H1 (cell line): Measurements from ENCODE around the gene ICA1. TPM values are rescaled to one million over a fixed set of nuclear protein-coding genes. Genes with fewer than 3 reads are reported as not detected.

Experiments used
- CTCF ChIA-PET: fragments of 300-600 bp; sonication (Branson Sonifier 250); formaldehyde crosslinking; loops from one replicate; lab custom pipeline; 2021; ENCODE audit not compliant: partially characterized antibody; lab: Charles Lee
- POLR2A ChIA-PET: fragments of 300-600 bp; sonication (Branson Sonifier 250); formaldehyde crosslinking; loops from one replicate; lab custom pipeline; 2021; ENCODE audit warnings: inconsistent platforms; ENCODE audit not compliant: partially characterized antibody; lab: Charles Lee
- DNase-seq, 2 experiments: peaks; one replicate each; pipeline versions ENCODE4 v3.0.0 to v3.0.0-alpha.2; 2010 to 2022; ENCODE audit warnings: low spot score in 2 of 2, low read depth in 1 of 2, mixed read lengths in 1 of 2
- FAIRE-seq: peaks from 2 replicates; lab custom pipeline; 2011; peaks lifted over from hg19 to GRCh38; lab: Jason Lieb, UNC
- H2AFZ ChIP-seq: 2 replicates; pipeline ENCODE4 v1.8.1; 2012; ENCODE audit warnings: low read length, inconsistent platforms
- H2AK5ac ChIP-seq: 2 replicates; pipeline ENCODE4 v1.6.1; 2013; ENCODE audit warnings: low read depth, low read length
- H2BK120ac ChIP-seq: replicated peaks from 2 replicates; pipeline ENCODE3; 2013; ENCODE audit warnings: low read depth, low read length, inconsistent platforms
- H2BK12ac ChIP-seq: 2 replicates; pipeline ENCODE4 v1.6.1; 2013; ENCODE audit warnings: low read depth, low read length
- H2BK15ac ChIP-seq: 2 replicates; pipeline ENCODE4 v1.6.1; 2013; ENCODE audit warnings: low read length
- H2BK20ac ChIP-seq: 2 replicates; pipeline ENCODE4 v1.6.1; 2013; ENCODE audit warnings: low read length
- H2BK5ac ChIP-seq: 2 replicates; pipeline ENCODE4 v1.6.1; 2013; ENCODE audit warnings: low read depth, low read length
- H3K14ac ChIP-seq: 2 replicates; pipeline ENCODE4 v1.6.1; 2013; ENCODE audit warnings: inconsistent platforms; ENCODE audit not compliant: insufficient read length
- H3K18ac ChIP-seq: 2 replicates; pipeline ENCODE4 v1.6.1; 2013; ENCODE audit warnings: low read length; ENCODE audit errors: extremely low read depth
- H3K23ac ChIP-seq: 2 replicates; pipeline ENCODE4 v1.6.1; 2013; ENCODE audit warnings: inconsistent platforms; ENCODE audit not compliant: insufficient read length
- H3K23me2 ChIP-seq: 2 replicates; pipeline ENCODE4 v1.6.1; 2013; ENCODE audit warnings: low read depth, low read length
- H3K27ac ChIP-seq: 2 replicates; pipeline ENCODE4 v1.6.1; 2011; ENCODE audit warnings: low read depth, low read length, inconsistent platforms
- H3K27me3 ChIP-seq, 4 experiments: replicated peaks in 1 of 4; 1 replicate in 1 of 4; 2 replicates in 3 of 4; pipeline versions ENCODE4 v1.6.1 to v1.8.1; 2011 to 2013; ENCODE audit warnings: low read length in 3 of 4, mild to moderate bottlenecking in 3 of 4, inconsistent platforms in 2 of 4, mixed read lengths in 2 of 4, moderate library complexity in 1 of 4; ENCODE audit not compliant: control insufficient read depth in 3 of 4, insufficient read depth in 3 of 4; ENCODE audit errors: extremely low read depth in 1 of 4
- H3K36me3 ChIP-seq, 4 experiments: 2 replicates each; pipeline versions ENCODE4 v1.6.1 to v1.8.1; 2011 to 2013; ENCODE audit warnings: mild to moderate bottlenecking in 4 of 4, low read length in 3 of 4, moderate library complexity in 2 of 4, control low read depth in 1 of 4, inconsistent platforms in 1 of 4; ENCODE audit not compliant: insufficient read depth in 4 of 4, control insufficient read depth in 2 of 4
- H3K4ac ChIP-seq: replicated peaks from 2 replicates; pipeline ENCODE3; 2013; ENCODE audit warnings: low read length, low read depth, mixed read lengths, inconsistent platforms; ENCODE audit not compliant: insufficient read length
- H3K4me1 ChIP-seq, 4 experiments: replicated peaks in 1 of 4; 1 replicate in 1 of 4; 2 replicates in 3 of 4; pipeline versions ENCODE4 v1.6.1 to v1.8.1; 2011 to 2013; ENCODE audit warnings: low read length in 3 of 4, inconsistent platforms in 2 of 4, mixed read lengths in 1 of 4; ENCODE audit not compliant: insufficient read depth in 4 of 4, control insufficient read depth in 3 of 4
- H3K4me2 ChIP-seq, 2 experiments: 2 replicates each; pipeline versions ENCODE4 v1.6.1 to v1.8.1; 2011 to 2013; ENCODE audit warnings: low read depth in 2 of 2, low read length in 2 of 2, control low read depth in 1 of 2, inconsistent platforms in 1 of 2, mild to moderate bottlenecking in 1 of 2; ENCODE audit not compliant: insufficient read depth in 1 of 2
- H3K4me3 ChIP-seq, 4 experiments: fragments of 200-600, 300-600 bp in 1 of 4; sonication (generic), shearing (Covaris generic), sonication (Bioruptor Twin) in 1 of 4; 2 replicates each; pipeline versions ENCODE4 v1.5.1 to v1.8.1; 2011 to 2016; ENCODE audit warnings: low read length in 4 of 4, low read depth in 3 of 4, control low read depth in 2 of 4, inconsistent platforms in 2 of 4, mild to moderate bottlenecking in 2 of 4, mixed read lengths in 1 of 4, moderate library complexity in 1 of 4; ENCODE audit not compliant: insufficient read depth in 2 of 4; ENCODE audit errors: extremely low read depth in 1 of 4
- H3K56ac ChIP-seq: replicated peaks from 2 replicates; pipeline ENCODE3; 2013; ENCODE audit warnings: low read depth, mild to moderate bottlenecking, mixed read lengths, low read length, inconsistent platforms; ENCODE audit not compliant: insufficient read length
- H3K79me1 ChIP-seq: 2 replicates; pipeline ENCODE4 v1.6.1; 2013; ENCODE audit warnings: low read depth, low read length, control low read depth
- H3K79me2 ChIP-seq, 2 experiments: 2 replicates each; pipeline versions ENCODE4 v1.6.1 to v1.8.1; 2012 to 2013; ENCODE audit warnings: low read length in 2 of 2, mild to moderate bottlenecking in 2 of 2, inconsistent platforms in 1 of 2; ENCODE audit not compliant: insufficient read depth in 2 of 2, control insufficient read depth in 1 of 2
- H3K9ac ChIP-seq, 4 experiments: replicated peaks in 1 of 4; 1 replicate in 1 of 4; 2 replicates in 3 of 4; pipeline versions ENCODE4 v1.6.1 to v1.8.1; 2011 to 2013; ENCODE audit warnings: low read depth in 3 of 4, low read length in 3 of 4, control low read depth in 2 of 4, mild to moderate bottlenecking in 2 of 4, moderate library complexity in 2 of 4, inconsistent platforms in 1 of 4; ENCODE audit errors: extremely low read depth in 1 of 4
- H3K9me3 ChIP-seq, 2 experiments: 2 replicates each; pipeline versions ENCODE4 v1.6.1 to v1.8.1; 2012 to 2013; ENCODE audit warnings: mild to moderate bottlenecking in 2 of 2, moderate library complexity in 2 of 2, control low read depth in 1 of 2, inconsistent platforms in 1 of 2, low read depth in 1 of 2, low read length in 1 of 2, mixed read lengths in 1 of 2; ENCODE audit not compliant: insufficient read depth in 2 of 2
- H4K20me1 ChIP-seq, 2 experiments: replicated peaks in 1 of 2; 2 replicates each; pipeline versions ENCODE3 to v1.8.1; 2011 to 2013; ENCODE audit warnings: inconsistent platforms in 2 of 2, low read length in 2 of 2, mild to moderate bottlenecking in 1 of 2; ENCODE audit not compliant: insufficient read depth in 2 of 2, control insufficient read depth in 1 of 2
- H4K5ac ChIP-seq: 2 replicates; pipeline ENCODE4 v1.6.1; 2013; ENCODE audit warnings: low read length, low read depth, mixed read lengths, inconsistent platforms; ENCODE audit not compliant: insufficient read length
- H4K8ac ChIP-seq: 2 replicates; pipeline ENCODE4 v1.8.0; 2013; ENCODE audit warnings: mild to moderate bottlenecking, moderate library complexity, low read length, inconsistent platforms; ENCODE audit not compliant: insufficient read depth; ENCODE audit errors: extremely low read depth
- H4K91ac ChIP-seq: replicated peaks from 2 replicates; pipeline ENCODE3; 2013; ENCODE audit warnings: low read length, mixed read lengths, inconsistent platforms; ENCODE audit not compliant: insufficient read length
- CBX5 ChIP-seq: fragments of 300-800, 300-1000 bp; sonication (generic); IDR thresholded peaks from 2 replicates; pipeline ENCODE4 v1.7.1; 2016; ENCODE audit warnings: antibody characterized with exemption, low read length, low read depth
- GTF2F1 ChIP-seq: IDR thresholded peaks from 2 replicates; pipeline ENCODE4 v1.6.1; 2012; ENCODE audit warnings: low read depth, low read length, improper control_type of control experiment, borderline replicate concordance
- RAD21 ChIP-seq, 2 experiments: IDR thresholded peaks in 1 of 2; conservative IDR thresholded peaks in 1 of 2; 2 replicates each; pipeline ENCODE4 v1.6.1; 2011; ENCODE audit warnings: low read depth in 2 of 2, low read length in 2 of 2, improper control_type of control experiment in 1 of 2, inconsistent platforms in 1 of 2, mild to moderate bottlenecking in 1 of 2, moderate library complexity in 1 of 2
- RNF2 ChIP-seq: fragments of 200-900, 300-1000 bp; sonication (generic); IDR thresholded peaks from 2 replicates; pipeline ENCODE4 v1.7.1; 2016; ENCODE audit warnings: borderline replicate concordance, low read depth, mild to moderate bottlenecking, antibody characterized with exemption, low read length; ENCODE audit not compliant: poor library complexity, severe bottlenecking; ENCODE audit errors: missing control alignments
- SUZ12 ChIP-seq: fragments of 200-600 bp; sonication (generic); IDR thresholded peaks from 2 replicates; pipeline ENCODE4 v1.6.1; 2012; ENCODE audit warnings: mild to moderate bottlenecking, inconsistent platforms, low read length, moderate library complexity, mixed read lengths
- ZNF274 ChIP-seq: IDR thresholded peaks from 2 replicates; pipeline ENCODE4 v1.7.0; 2012; ENCODE audit warnings: low read length, borderline replicate concordance; ENCODE audit errors: extremely low read depth
- WGBS, 2 experiments: shearing (Covaris generic) in 1 of 2; methylation state at CpG; one replicate each; pipeline versions ENCODE4 v1.1.6 to v1.1.7; 2013 to 2015; ENCODE audit warnings: low lambda C conversion rate in 2 of 2, mixed read lengths in 2 of 2, inconsistent platforms in 1 of 2, low coverage in 1 of 2, missing lambda C conversion rate in 1 of 2; ENCODE audit not compliant: insufficient replicate concordance in 2 of 2, insufficient coverage in 1 of 2, insufficient read length in 1 of 2; ENCODE audit errors: extremely low coverage in 1 of 2, missing lambda C conversion rate in 1 of 2; 5-methylcytosine and 5-hydroxymethylcytosine counted together
- polyA plus RNA-seq, 7 experiments: library from polyadenylated mRNA; depleted of rRNA in 3 of 7; stranded (reverse) in 5 of 7; unstranded in 2 of 7; fragments of >200 nt in 5 of 7; fragments of 200-250 nt in 2 of 7; gene quantifications; 1 replicate in 5 of 7; 2 replicates in 1 of 7; 4 replicates in 1 of 7; pipeline versions ENCODE4 v1.2.1 to v1.2.3, GENCODE V29; 2011 to 2013; ENCODE audit warnings: missing spikeins in 2 of 7, mixed read lengths in 2 of 7
- total RNA-seq: library from RNA; stranded (reverse); fragmentation: NEBNext Ultra II Directional; extraction: Animal tissue kit (Norgen Biotek cat#: 25700); gene quantifications from 2 replicates; pipeline ENCODE4 v1.2.1, GENCODE V29; 2021

The ICA1 gene
- total and polyA plus RNA-seq, 2 of the 8 experiments (the other 6 are each of a cell fraction or from before 2014, with no cell fraction given): 14.9 to 37.1 TPM

GRCh38 chr7:8259586-8260222 lies 2.3 kb downstream of the ICA1 start:
- no peak overlapping the region for H3K4me3 ChIP-seq
- H3K79me1 ChIP-seq: peaks cover 2% of the 10 kb centered on the region; the same call in 1 of the 2 replicates
- no peak overlapping the region for H2BK5ac ChIP-seq
- no peak overlapping the region for H4K5ac ChIP-seq
- no peaks in the 10 kb centered on the region; a peak in 1 of 4 replicates for H3K79me2 ChIP-seq
- H2BK12ac ChIP-seq: no peak overlapping the region
- H3K27ac ChIP-seq: no peak overlapping the region
- H3K36me3 ChIP-seq: no peaks in the 10 kb centered on the region; a peak in 1 of 8 replicates
- no peak overlapping the region for H3K4ac ChIP-seq
- no peak overlapping the region for H3K56ac ChIP-seq
- peaks cover 0 to 6% (median 0%) of the 10 kb centered on the region in 4 experiments; a peak in 3 of 7 replicates for H3K4me1 ChIP-seq
- no peak overlapping the region for H3K14ac ChIP-seq
- WGBS, 2 experiments: 91 to 100% methylated on average over 1 to 10 of the region's 10 CpGs
- no peak overlapping the region for H2BK15ac ChIP-seq
- H4K8ac ChIP-seq: no peak overlapping the region
- TF ChIP-seq SUZ12: no peak
- no peak for TF ChIP-seq CBX5
- no peak for TF ChIP-seq ZNF274
- no peak for TF ChIP-seq RNF2
- no peak for TF ChIP-seq RAD21 (IDR thresholded peaks at IDR 0.05 in 1 of 2, conservative IDR thresholded peaks at IDR 0.05 in 1 of 2; ENCODE audit: low read depth in 2 of 2, low read length in 2 of 2)
- TF ChIP-seq GTF2F1: no peak
- no peak overlapping the region for H2AFZ ChIP-seq
- no peak overlapping the region for H3K18ac ChIP-seq
- H3K9me3 ChIP-seq: no peaks in the 10 kb centered on the region
- ChIA-PET CTCF (interaction anchor here (1.2 to 1.5 kb wide), 2 partner anchors 9 to 579 kb away, joined by 3 to 5 read pairs; no protein-coding TSS in a partner anchor), POLR2A (no interaction called here)
- H2AK5ac ChIP-seq: no peak overlapping the region
- H2BK20ac ChIP-seq: no peak overlapping the region
- peak; percentile 13 for FAIRE-seq
- H3K23me2 ChIP-seq: no peaks in the 10 kb centered on the region; the same call in 1 of the 2 replicates
- no peak overlapping the region for H3K9ac ChIP-seq
- H3K23ac ChIP-seq: no peak overlapping the region
- no peak overlapping the region for H4K91ac ChIP-seq
- H3K27me3 ChIP-seq: 0 out of 7 replicates have a peak, but pooled peaks cover 0 to 3% (median 1%) of the 10 kb centered on the region in 4 experiments
- no peak for DNase-seq
- no peak overlapping the region for H2BK120ac ChIP-seq
- H3K4me2 ChIP-seq: no peak overlapping the region
- H4K20me1 ChIP-seq: no peaks in the 10 kb centered on the region
